Subcutaneous adipose tissue (tissue), 4 donors: ENCODE data around the gene ACOXL. TPM values are rescaled to one million over a fixed set of nuclear protein-coding genes. Genes with fewer than 3 reads are reported as not detected.

ENCODE experiments used
- total RNA-seq, 4 donors: library from RNA; depleted of rRNA; stranded (reverse); fragments of >200 nt; gene quantifications; one replicate each; pipeline ENCODE4 v1.1.0, GENCODE V29; 2016
- TF ChIP-seq, protein P1 (sequence below): fragments of 450-650 bp; IDR thresholded peaks from one replicate; pipeline ENCODE4 v1.5.1; 2016; ENCODE audit warnings: low read depth, mild to moderate bottlenecking, control low read depth, antibody characterized with exemption, moderate library complexity

The ACOXL gene
- total RNA-seq, 4 donors from 2014 or later, result not detected

DNA sequence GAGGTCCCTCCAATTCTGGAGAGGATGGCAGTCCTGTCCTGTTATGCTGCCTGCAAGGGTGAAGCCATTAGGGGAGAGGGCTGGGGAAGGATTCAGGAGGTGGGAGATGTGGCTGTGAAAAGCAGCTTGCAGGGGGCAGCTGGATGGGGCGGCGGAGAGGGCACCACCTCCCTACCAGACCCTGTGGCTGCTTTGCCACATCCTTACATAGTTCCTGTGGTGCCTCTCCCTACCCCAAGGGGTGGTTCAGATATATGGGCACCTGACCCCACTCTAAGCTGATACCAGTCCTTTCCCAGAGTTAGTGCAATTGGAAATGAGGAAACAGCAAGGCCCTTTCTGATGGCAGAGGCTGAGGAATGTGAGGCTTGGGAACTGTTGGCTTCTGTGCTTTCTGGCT is 6.1 kb upstream of the ACOXL start:
- TF ChIP-seq, protein P1, sequence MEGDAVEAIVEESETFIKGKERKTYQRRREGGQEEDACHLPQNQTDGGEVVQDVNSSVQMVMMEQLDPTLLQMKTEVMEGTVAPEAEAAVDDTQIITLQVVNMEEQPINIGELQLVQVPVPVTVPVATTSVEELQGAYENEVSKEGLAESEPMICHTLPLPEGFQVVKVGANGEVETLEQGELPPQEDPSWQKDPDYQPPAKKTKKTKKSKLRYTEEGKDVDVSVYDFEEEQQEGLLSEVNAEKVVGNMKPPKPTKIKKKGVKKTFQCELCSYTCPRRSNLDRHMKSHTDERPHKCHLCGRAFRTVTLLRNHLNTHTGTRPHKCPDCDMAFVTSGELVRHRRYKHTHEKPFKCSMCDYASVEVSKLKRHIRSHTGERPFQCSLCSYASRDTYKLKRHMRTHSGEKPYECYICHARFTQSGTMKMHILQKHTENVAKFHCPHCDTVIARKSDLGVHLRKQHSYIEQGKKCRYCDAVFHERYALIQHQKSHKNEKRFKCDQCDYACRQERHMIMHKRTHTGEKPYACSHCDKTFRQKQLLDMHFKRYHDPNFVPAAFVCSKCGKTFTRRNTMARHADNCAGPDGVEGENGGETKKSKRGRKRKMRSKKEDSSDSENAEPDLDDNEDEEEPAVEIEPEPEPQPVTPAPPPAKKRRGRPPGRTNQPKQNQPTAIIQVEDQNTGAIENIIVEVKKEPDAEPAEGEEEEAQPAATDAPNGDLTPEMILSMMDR, result no peak

GRCh38 chr2:110727923-110728322 is 4.5 kb upstream of the ACOXL start:
- TF ChIP-seq, protein P1, result no peak

- TF ChIP-seq, protein P1, result no peak
Observed at GRCh38 chr2:110729106-110729505, 3.3 kb upstream of the ACOXL start.

DNA sequence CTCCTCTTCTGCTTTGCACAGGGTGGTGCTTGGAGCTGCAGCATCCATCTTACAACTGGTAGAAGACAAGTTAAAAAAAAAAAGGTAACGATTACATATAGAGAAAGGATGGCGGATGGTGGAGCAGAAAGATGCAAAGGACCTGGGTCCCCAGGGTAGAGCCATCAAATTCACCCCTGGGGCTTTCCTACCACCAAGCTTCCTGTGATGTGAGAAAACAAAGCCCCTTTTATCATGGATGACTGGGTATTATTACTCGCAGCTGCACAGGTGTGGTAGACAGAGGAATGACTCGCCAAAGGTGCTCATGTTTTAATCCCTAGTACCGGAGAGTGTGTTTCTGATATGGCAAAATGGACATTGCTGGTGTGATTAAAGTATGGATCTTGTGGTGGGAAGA is 1.3 kb upstream of the ACOXL start:
- TF ChIP-seq, protein P1, result no peak

DNA sequence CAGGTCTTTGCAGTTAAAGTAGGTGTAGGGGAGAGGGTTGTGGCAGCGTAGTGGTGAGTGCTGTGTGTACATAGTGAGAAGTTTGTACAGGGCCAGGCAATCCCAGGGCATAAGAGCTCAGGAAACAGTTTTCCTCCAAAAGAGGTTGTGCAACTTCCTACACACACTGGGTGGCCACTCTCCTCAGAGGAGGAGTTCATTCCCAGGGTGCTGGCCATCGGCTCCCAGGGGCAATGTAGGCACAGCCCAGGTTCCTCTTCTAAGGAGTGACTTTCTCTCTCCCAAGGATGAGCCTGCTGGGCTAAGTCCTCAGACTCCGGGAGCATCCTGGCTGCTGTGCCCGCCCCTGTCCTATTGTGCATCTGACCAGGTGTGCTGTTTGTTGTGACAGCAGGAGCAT is 3.0 kb downstream of the ACOXL start:
- TF ChIP-seq, protein P1, result no peak

DNA sequence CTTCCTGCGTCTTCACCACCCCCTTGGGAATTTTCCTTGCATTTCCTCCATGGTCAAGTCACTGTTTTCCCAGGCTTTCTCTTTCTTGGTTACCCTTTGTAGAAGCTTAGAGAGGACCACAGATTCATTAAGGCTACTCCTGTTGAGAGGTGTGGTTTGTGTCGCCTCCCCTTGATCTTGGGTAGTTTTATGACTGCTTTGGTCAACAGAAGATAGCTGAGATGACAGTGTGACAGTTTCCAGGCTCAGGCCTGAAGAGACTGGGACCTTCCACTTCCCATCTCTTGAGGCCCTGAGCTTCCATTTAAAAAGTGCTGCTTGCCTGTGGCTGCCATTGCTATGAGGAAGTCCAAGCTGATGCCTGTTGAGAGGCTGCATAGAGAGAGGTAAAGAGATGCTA is 5.4 kb downstream of the ACOXL start:
- TF ChIP-seq, protein P1, result no peak

- TF ChIP-seq, protein P1, result no peak
Observed at GRCh38 chr2:110740747-110741349, 8.5 kb downstream of the ACOXL start.
